ENCODE measurements around the gene INSL3. TPM values are rescaled to one million over a fixed set of nuclear protein-coding genes. Genes with fewer than 3 reads are reported as not detected.
A peak's percentile ranks its signal among the peaks of the same experiment; 100 is the strongest.

The INSL3 gene
- total and polyA plus RNA-seq, 2 of the 8 experiments (the other 6 are each of a cell fraction or from before 2014, with no cell fraction given), result 0.41 to 1.5 TPM

DNA sequence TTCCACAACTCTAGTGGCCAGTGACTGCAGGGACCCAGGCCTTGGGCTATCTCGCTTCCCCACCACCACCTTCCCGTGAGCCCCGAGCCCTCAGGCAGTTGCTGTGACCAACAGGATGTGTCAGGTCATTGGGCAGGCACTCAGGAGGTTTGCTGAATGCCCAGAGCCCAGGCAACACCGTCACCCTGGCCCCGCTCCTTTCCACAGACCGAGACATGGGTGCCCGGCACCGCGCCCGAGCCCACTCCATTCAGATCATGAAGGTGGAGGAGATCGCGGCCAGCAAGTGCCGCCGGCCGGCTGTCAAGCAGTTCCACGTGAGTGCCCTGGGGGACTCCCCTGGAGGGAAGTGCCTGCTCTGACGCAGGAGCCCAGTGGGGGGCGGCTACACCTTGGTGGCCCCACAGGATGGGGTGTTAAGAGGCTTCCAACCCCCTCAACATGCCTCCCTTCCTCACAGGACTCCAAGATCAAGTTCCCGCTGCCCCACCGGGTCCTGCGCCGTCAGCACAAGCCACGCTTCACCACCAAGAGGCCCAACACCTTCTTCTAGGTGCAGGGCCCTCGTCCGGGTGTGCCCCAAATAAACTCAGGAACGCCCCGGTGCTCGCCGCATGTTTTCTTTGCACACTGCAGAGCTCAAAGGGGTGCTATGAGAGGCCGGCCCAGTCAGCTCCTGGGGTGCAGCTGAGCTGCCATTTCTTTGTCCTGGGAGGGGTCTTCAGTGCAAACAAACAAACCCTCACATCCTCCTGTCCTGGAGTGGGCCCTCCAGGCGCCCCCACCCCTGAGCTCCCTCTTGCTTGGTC lies 41.6 kb upstream of the INSL3 start:
- Histone ChIP-seq H3K56ac (replicated peaks; ENCODE audit: insufficient read length, low read depth, low read length) (no peak overlapping the region), H2BK120ac (replicated peaks; ENCODE audit: low read depth, low read length) (no peak overlapping the region), H3K27me3 (replicated peaks in 1 of 4; ENCODE audit: control insufficient read depth in 3 of 4, extremely low read depth in 1 of 4, insufficient read depth in 3 of 4, low read length in 3 of 4) (no peaks in the 10 kb centered on the region), H3K4me3 (ENCODE audit: extremely low read depth in 1 of 4, insufficient read depth in 2 of 4, low read depth in 3 of 4, low read length in 4 of 4) (no peak overlapping the region), H3K79me1 (ENCODE audit: low read depth, low read length) (peaks cover 6% of the 10 kb centered on the region; the same call in 1 of the 2 replicates), H3K4me2 (ENCODE audit: insufficient read depth in 1 of 2, low read depth in 2 of 2, low read length in 2 of 2) (no peak overlapping the region), H4K8ac (ENCODE audit: extremely low read depth, insufficient read depth, low read length) (peak overlapping the region; percentile 73; the same call in 1 of the 2 replicates), H4K20me1 (replicated peaks in 1 of 2; ENCODE audit: control insufficient read depth in 1 of 2, insufficient read depth in 2 of 2, low read length in 2 of 2) (peaks cover 18 to 26% of the 10 kb centered on the region in 2 experiments), H2AFZ (ENCODE audit: low read length) (no peak overlapping the region), H3K23ac (ENCODE audit: insufficient read length) (no peak overlapping the region), H3K4me1 (replicated peaks in 1 of 4; ENCODE audit: control insufficient read depth in 3 of 4, insufficient read depth in 4 of 4, low read length in 3 of 4) (peaks cover 0 to 13% (median 6%) of the 10 kb centered on the region in 4 experiments; a peak in 6 of 7 replicates), H2BK20ac (ENCODE audit: low read length) (no peak overlapping the region), H2BK12ac (ENCODE audit: low read depth, low read length) (no peak overlapping the region), H2BK15ac (ENCODE audit: low read length) (no peak overlapping the region), H3K14ac (ENCODE audit: insufficient read length) (no peak overlapping the region), H3K18ac (ENCODE audit: extremely low read depth, low read length) (no peak overlapping the region), H2BK5ac (ENCODE audit: low read depth, low read length) (no peak overlapping the region), H3K27ac (ENCODE audit: low read depth, low read length) (0 out of 2 replicates have a peak overlapping the region, but pooled peaks have one; percentile 2), H3K23me2 (ENCODE audit: low read depth, low read length) (peaks cover 20% of the 10 kb centered on the region), H3K79me2 (ENCODE audit: control insufficient read depth in 1 of 2, insufficient read depth in 2 of 2, low read length in 2 of 2) (peaks cover 15 to 28% of the 10 kb centered on the region in 2 experiments), H2AK5ac (ENCODE audit: low read depth, low read length) (no peak overlapping the region), H3K9ac (replicated peaks in 1 of 4; ENCODE audit: extremely low read depth in 1 of 4, low read depth in 3 of 4, low read length in 3 of 4) (no peak overlapping the region; a peak in 1 of 7 replicates), H3K36me3 (ENCODE audit: control insufficient read depth in 2 of 4, insufficient read depth in 4 of 4, low read length in 3 of 4) (peaks cover 32 to 51% (median 40%) of the 10 kb centered on the region in 4 experiments), H4K91ac (replicated peaks; ENCODE audit: insufficient read length, low read length) (no peak overlapping the region), H3K4ac (replicated peaks; ENCODE audit: insufficient read length, low read depth, low read length) (no peak overlapping the region), H3K9me3 (ENCODE audit: insufficient read depth in 2 of 2, low read depth in 1 of 2, low read length in 1 of 2) (no peaks in the 10 kb centered on the region), H4K5ac (ENCODE audit: insufficient read length, low read depth, low read length) (no peak overlapping the region)
- DNase-seq (ENCODE audit: low read depth in 1 of 2, low spot score in 2 of 2), result no peak
- 92% methylated on average over 25 of the region's 31 CpGs; no CpG with 5 or more reads in 1 of the 2 experiments for WGBS, 2 experiments (ENCODE audit: extremely low coverage in 1 of 2, insufficient coverage in 1 of 2, insufficient read length in 1 of 2, insufficient replicate concordance in 2 of 2, low coverage in 1 of 2, low lambda C conversion rate in 2 of 2, missing lambda C conversion rate in 1 of 2)
- ChIA-PET CTCF (ENCODE audit: partially characterized antibody) (interaction anchor here (1.1 to 1.8 kb wide), 3 partner anchors 8 to 75 kb away, joined by 3 to 5 read pairs (median 4); partner anchors contain the start of gene CCDC124), POLR2A (ENCODE audit: partially characterized antibody) (interaction anchor here (0.6 to 20.2 kb wide), 24 partner anchors 7 to 484 kb away, joined by 3 to 392 read pairs (median 5); partner anchors contain the start of genes CCDC124, JAK3 and SLC5A5)
- FAIRE-seq, result no peak
- TF ChIP-seq POLR2A (IDR thresholded peaks at IDR 0.05; ENCODE audit: control extremely low read depth in 1 of 2, low read depth in 2 of 2, low read length in 2 of 2) (peak in 1 of 2 experiments; percentile 42; a peak in 1 of 3 replicates), POLR2AphosphoS5 (IDR thresholded peaks at IDR 0.05; ENCODE audit: low read depth, low read length) (0 out of 2 replicates have a peak, but pooled peaks have one; percentile 72), EP300 (IDR thresholded peaks at IDR 0.05; ENCODE audit: borderline replicate concordance in 1 of 2, low read depth in 2 of 2, low read length in 2 of 2) (no peak), RNF2 (IDR thresholded peaks at IDR 0.05; ENCODE audit: borderline replicate concordance, low read depth, low read length, missing control alignments, poor library complexity, severe bottlenecking) (no peak)

Measured in H1 (cell line).